Sigmoid colon (tissue), 4 donors: ENCODE data around the gene ZNF511.

Experiments
- CTCF ChIP-seq, 4 experiments: fragments of 450-650 bp in 3 of 4; fragments of 200-600 bp in 1 of 4; IDR thresholded peaks; one replicate each; pipeline ENCODE4 v1.5.1; 2016 to 2019; ENCODE audit warnings: antibody characterized with exemption in 4 of 4, mild to moderate bottlenecking in 3 of 4, moderate library complexity in 2 of 4
- POLR2A ChIP-seq, 2 donors: fragments of 450-650 bp; IDR thresholded peaks; one replicate each; pipeline ENCODE4 v1.6.1; 2016; ENCODE audit warnings: antibody characterized with exemption in 2 of 2, mild to moderate bottlenecking in 2 of 2, moderate library complexity in 2 of 2
- POLR2AphosphoS5 ChIP-seq, 4 donors: sonication (generic); formaldehyde crosslinking; IDR thresholded peaks; one replicate each; pipeline ENCODE4 v1.6.1; 2017; ENCODE audit warnings: antibody characterized with exemption in 4 of 4

GRCh38 chr10:133270204-133270603 is 38.5 kb upstream of the ZNF511 start:
- TF ChIP-seq CTCF (IDR thresholded peaks at IDR 0.05) (no peak), POLR2A (IDR thresholded peaks at IDR 0.05) (no peak), POLR2AphosphoS5 (IDR thresholded peaks at IDR 0.05) (no peak)
